Activated CD4-positive, alpha-beta T cell treated with anti-CD3 and anti-CD28 coated beads, Interleukin-2, amount 10 ng/mL, durations not matched to agents 7 days and 5 days (primary cell): ENCODE measurements around the gene PKP1. TPM values are rescaled to one million over a fixed set of nuclear protein-coding genes. Genes with fewer than 3 reads are reported as not detected.

Experiments used
- CTCF ChIA-PET: fragments of 350-600 bp; sonication (Branson Sonifier 250); formaldehyde crosslinking; loops from one replicate; lab custom pipeline; 2021; ENCODE audit warnings: antibody characterized with exemption; lab: Charles Lee
- POLR2A ChIA-PET: fragments of 350-600 bp; sonication (Branson Sonifier 250); formaldehyde crosslinking; loops from one replicate; lab custom pipeline; 2021; ENCODE audit warnings: antibody characterized with exemption; lab: Charles Lee
- DNase-seq: peaks from one replicate; pipeline ENCODE4 v3.0.0-alpha.2; 2020
- H3K27ac Mint-ChIP-seq: one replicate; pipeline ENCODE4 v1.8.0; 2021; ENCODE audit warnings: mild to moderate bottlenecking, moderate library complexity, mixed read lengths
- H3K27me3 Mint-ChIP-seq: one replicate; pipeline ENCODE4 v1.8.0; 2021; ENCODE audit warnings: mixed read lengths
- H3K36me3 Mint-ChIP-seq: one replicate; pipeline ENCODE4 v1.8.0; 2021; ENCODE audit warnings: low read depth, mixed read lengths
- H3K4me1 Mint-ChIP-seq: one replicate; pipeline ENCODE4 v1.8.0; 2021; ENCODE audit warnings: mixed read lengths
- H3K4me3 Mint-ChIP-seq: one replicate; pipeline ENCODE4 v1.8.0; 2021; ENCODE audit warnings: mild to moderate bottlenecking, moderate library complexity, mixed read lengths
- H3K9me3 Mint-ChIP-seq: one replicate; pipeline ENCODE4 v1.8.0; 2021; ENCODE audit warnings: mixed read lengths
- total RNA-seq, 2 experiments: library from RNA; stranded (reverse); gene quantifications; one replicate each; pipeline ENCODE4 v1.2.3, GENCODE V29; 2021

PKP1 gene
- total RNA-seq, 2 experiments from 2014 or later: not detected

- peaks cover 34% of the 10 kb centered on the region for H3K27me3 Mint-ChIP-seq
- no peak for DNase-seq
- no peak overlapping the region for H3K27ac Mint-ChIP-seq
- POLR2A ChIA-PET: no interaction called here
- H3K4me3 Mint-ChIP-seq: no peak overlapping the region
- H3K36me3 Mint-ChIP-seq: no peaks in the 10 kb centered on the region
- H3K9me3 Mint-ChIP-seq: no peaks in the 10 kb centered on the region
- CTCF ChIA-PET: interaction anchor here (1.4 kb wide), 1 partner anchor 9 kb away, joined by 5 read pairs; no protein-coding TSS in a partner anchor
- no peaks in the 10 kb centered on the region for H3K4me1 Mint-ChIP-seq
Measured at GRCh38 chr1:201291916-201292315, 8.6 kb downstream of the PKP1 start.

- no peak overlapping the region for H3K27ac Mint-ChIP-seq
- no peaks in the 10 kb centered on the region for H3K4me1 Mint-ChIP-seq
- H3K27me3 Mint-ChIP-seq: peaks cover 37% of the 10 kb centered on the region
Measured at GRCh38 chr1:201294876-201295275, 11.6 kb downstream of the PKP1 start.

GRCh38 chr1:201295346-201295745 lies 12.0 kb downstream of the PKP1 start:
- Mint-ChIP-seq H3K27me3 (peaks cover 37% of the 10 kb centered on the region), H3K36me3 (no peaks in the 10 kb centered on the region), H3K9me3 (no peaks in the 10 kb centered on the region), H3K4me3 (no peak overlapping the region), H3K27ac (no peak overlapping the region), H3K4me1 (no peaks in the 10 kb centered on the region)
- ChIA-PET POLR2A (no interaction called here), CTCF (no interaction called here)
- no peak for DNase-seq

More at GRCh38 chr1:201294876-201295275, 11.6 kb downstream of the PKP1 start:
- H3K36me3 Mint-ChIP-seq: no peaks in the 10 kb centered on the region
- no peak for DNase-seq
- H3K9me3 Mint-ChIP-seq: no peaks in the 10 kb centered on the region
- ChIA-PET CTCF (no interaction called here), POLR2A (no interaction called here)
- H3K4me3 Mint-ChIP-seq: no peak overlapping the region

GRCh38 chr1:201295861-201296260 lies 12.6 kb downstream of the PKP1 start:
- no peak overlapping the region for H3K4me3 Mint-ChIP-seq
- ChIA-PET CTCF (no interaction called here), POLR2A (interaction anchor here (0.7 kb wide), 1 partner anchor 11 kb away, joined by 5 read pairs; no protein-coding TSS in a partner anchor)
- no peaks in the 10 kb centered on the region for H3K9me3 Mint-ChIP-seq
- peaks cover 37% of the 10 kb centered on the region for H3K27me3 Mint-ChIP-seq
- no peaks in the 10 kb centered on the region for H3K36me3 Mint-ChIP-seq
- no peak for DNase-seq
- no peaks in the 10 kb centered on the region for H3K4me1 Mint-ChIP-seq
- no peak overlapping the region for H3K27ac Mint-ChIP-seq

- H3K27me3 Mint-ChIP-seq: peaks cover 37% of the 10 kb centered on the region
- no peak for DNase-seq
- no peak overlapping the region for H3K4me3 Mint-ChIP-seq
- no peaks in the 10 kb centered on the region for H3K4me1 Mint-ChIP-seq
- ChIA-PET CTCF (no interaction called here), POLR2A (interaction anchor here (0.7 kb wide), 1 partner anchor 12 kb away, joined by 5 read pairs; no protein-coding TSS in a partner anchor)
- no peak overlapping the region for H3K27ac Mint-ChIP-seq
- H3K36me3 Mint-ChIP-seq: no peaks in the 10 kb centered on the region
- H3K9me3 Mint-ChIP-seq: no peaks in the 10 kb centered on the region
Measured at GRCh38 chr1:201296352-201296751, 13.0 kb downstream of the PKP1 start.

GRCh38 chr1:201298396-201299381 lies 15.4 kb downstream of the PKP1 start:
- no peak for DNase-seq
- H3K4me1 Mint-ChIP-seq: no peaks in the 10 kb centered on the region
- CTCF ChIA-PET: interaction anchor here (0.9 kb wide), 1 partner anchor 22 kb away, joined by 3 read pairs; no protein-coding TSS in a partner anchor
- no peaks in the 10 kb centered on the region for H3K9me3 Mint-ChIP-seq
- H3K27ac Mint-ChIP-seq: no peak overlapping the region
- POLR2A ChIA-PET: no interaction called here
- no peaks in the 10 kb centered on the region for H3K36me3 Mint-ChIP-seq
- peaks cover 35% of the 10 kb centered on the region for H3K27me3 Mint-ChIP-seq
- H3K4me3 Mint-ChIP-seq: no peak overlapping the region

GRCh38 chr1:201299968-201300367 lies 16.7 kb downstream of the PKP1 start:
- no peaks in the 10 kb centered on the region for H3K9me3 Mint-ChIP-seq
- no peak overlapping the region for H3K27ac Mint-ChIP-seq
- no peak overlapping the region for H3K4me3 Mint-ChIP-seq
- ChIA-PET POLR2A (no interaction called here), CTCF (interaction anchor here (0.5 to 0.9 kb wide), 2 partner anchors 20 to 625 kb away, joined by 3 read pairs; no protein-coding TSS in a partner anchor)
- peaks cover 28% of the 10 kb centered on the region for H3K27me3 Mint-ChIP-seq
- no peaks in the 10 kb centered on the region for H3K36me3 Mint-ChIP-seq
- no peak for DNase-seq
- no peaks in the 10 kb centered on the region for H3K4me1 Mint-ChIP-seq

GRCh38 chr1:201300641-201301040 lies 17.3 kb downstream of the PKP1 start:
- no peaks in the 10 kb centered on the region for H3K36me3 Mint-ChIP-seq
- no peaks in the 10 kb centered on the region for H3K9me3 Mint-ChIP-seq
- DNase-seq: no peak
- no peak overlapping the region for H3K27ac Mint-ChIP-seq
- no peak overlapping the region for H3K4me3 Mint-ChIP-seq
- peaks cover 22% of the 10 kb centered on the region for H3K27me3 Mint-ChIP-seq
- no peaks in the 10 kb centered on the region for H3K4me1 Mint-ChIP-seq
- CTCF ChIA-PET: interaction anchor here (1.1 kb wide), 1 partner anchor 8 kb away, joined by 5 read pairs; no protein-coding TSS in a partner anchor
- POLR2A ChIA-PET: no interaction called here

- no peak overlapping the region for H3K27ac Mint-ChIP-seq
- H3K27me3 Mint-ChIP-seq: peaks cover 9% of the 10 kb centered on the region
- ChIA-PET POLR2A (no interaction called here), CTCF (interaction anchor here (0.8 to 1.2 kb wide), 2 partner anchors 15 to 188 kb away, joined by 3 read pairs; no protein-coding TSS in a partner anchor)
- no peaks in the 10 kb centered on the region for H3K36me3 Mint-ChIP-seq
- no peaks in the 10 kb centered on the region for H3K9me3 Mint-ChIP-seq
- DNase-seq: no peak
- no peaks in the 10 kb centered on the region for H3K4me1 Mint-ChIP-seq
- no peak overlapping the region for H3K4me3 Mint-ChIP-seq
Measured at GRCh38 chr1:201302163-201303152, 19.2 kb downstream of the PKP1 start.

- Mint-ChIP-seq H3K9me3 (no peaks in the 10 kb centered on the region), H3K4me1 (no peaks in the 10 kb centered on the region), H3K27ac (no peak overlapping the region), H3K27me3 (peaks cover 6% of the 10 kb centered on the region), H3K4me3 (no peak overlapping the region), H3K36me3 (no peaks in the 10 kb centered on the region)
- ChIA-PET POLR2A (no interaction called here), CTCF (interaction anchor here (1.2 kb wide), 1 partner anchor 17 kb away, joined by 3 read pairs; no protein-coding TSS in a partner anchor)
- DNase-seq: no peak
Measured at GRCh38 chr1:201304126-201304525, 20.8 kb downstream of the PKP1 start.

GRCh38 chr1:201305815-201306214 lies 22.5 kb downstream of the PKP1 start:
- no peaks in the 10 kb centered on the region for H3K9me3 Mint-ChIP-seq
- ChIA-PET POLR2A (no interaction called here), CTCF (no interaction called here)
- H3K27me3 Mint-ChIP-seq: peaks cover 16% of the 10 kb centered on the region
- DNase-seq: no peak
- no peak overlapping the region for H3K27ac Mint-ChIP-seq
- H3K36me3 Mint-ChIP-seq: no peaks in the 10 kb centered on the region
- H3K4me1 Mint-ChIP-seq: no peaks in the 10 kb centered on the region
- no peak overlapping the region for H3K4me3 Mint-ChIP-seq

- H3K27me3 Mint-ChIP-seq: peaks cover 16% of the 10 kb centered on the region
- H3K9me3 Mint-ChIP-seq: no peaks in the 10 kb centered on the region
- H3K27ac Mint-ChIP-seq: no peak overlapping the region
- H3K4me1 Mint-ChIP-seq: no peaks in the 10 kb centered on the region
- no peak for DNase-seq
- ChIA-PET CTCF (no interaction called here), POLR2A (interaction anchor here (0.6 kb wide), 1 partner anchor 1263 kb away, joined by 4 read pairs; no protein-coding TSS in a partner anchor)
- no peak overlapping the region for H3K4me3 Mint-ChIP-seq
- no peaks in the 10 kb centered on the region for H3K36me3 Mint-ChIP-seq
Measured at GRCh38 chr1:201307231-201307630, 23.9 kb downstream of the PKP1 start.
